ENCODE results near the gene ACACB.
"Not testable (repeated sequence)": the region's sequence is repeated elsewhere in the genome, so short reads cannot be mapped to it uniquely, and the experiment has no call there.

Gene ACACB

DNA sequence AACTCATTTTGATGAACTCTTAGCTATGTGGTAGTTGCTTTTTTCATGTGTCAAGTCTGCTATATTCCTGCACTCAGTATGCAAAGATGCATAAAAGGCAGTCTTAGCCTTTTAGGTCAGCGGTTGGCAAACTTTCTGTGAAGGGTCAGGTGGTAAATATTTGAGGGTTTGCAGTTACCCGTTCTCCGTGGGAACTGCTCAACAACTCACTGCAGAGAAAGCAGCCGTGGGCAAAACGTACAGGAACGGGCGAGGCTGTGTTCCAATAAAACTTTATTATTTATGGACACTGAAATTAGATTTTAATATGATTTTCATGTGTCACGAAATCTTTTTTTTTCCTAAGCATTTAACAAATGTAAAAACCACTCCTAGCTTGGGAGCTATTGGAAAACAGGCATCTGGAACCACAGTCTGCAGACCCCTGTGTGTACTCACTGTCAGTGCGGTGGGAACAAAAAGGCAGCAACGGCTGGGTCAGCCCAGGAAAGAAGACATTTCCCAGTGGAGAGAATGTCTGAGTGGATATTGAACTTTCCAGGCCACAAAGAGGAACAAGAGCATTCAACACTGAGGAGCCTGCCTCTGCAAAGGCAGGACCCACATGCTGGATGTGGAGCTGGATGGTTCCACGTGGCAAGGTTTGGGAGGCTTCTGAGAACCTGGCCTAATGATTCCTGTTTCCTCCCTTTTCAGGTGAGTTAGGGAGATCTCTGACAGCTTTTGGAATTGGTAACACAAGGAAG is 3.5 kb upstream of the ACACB start:
- DNase-seq = no peak

DNA sequence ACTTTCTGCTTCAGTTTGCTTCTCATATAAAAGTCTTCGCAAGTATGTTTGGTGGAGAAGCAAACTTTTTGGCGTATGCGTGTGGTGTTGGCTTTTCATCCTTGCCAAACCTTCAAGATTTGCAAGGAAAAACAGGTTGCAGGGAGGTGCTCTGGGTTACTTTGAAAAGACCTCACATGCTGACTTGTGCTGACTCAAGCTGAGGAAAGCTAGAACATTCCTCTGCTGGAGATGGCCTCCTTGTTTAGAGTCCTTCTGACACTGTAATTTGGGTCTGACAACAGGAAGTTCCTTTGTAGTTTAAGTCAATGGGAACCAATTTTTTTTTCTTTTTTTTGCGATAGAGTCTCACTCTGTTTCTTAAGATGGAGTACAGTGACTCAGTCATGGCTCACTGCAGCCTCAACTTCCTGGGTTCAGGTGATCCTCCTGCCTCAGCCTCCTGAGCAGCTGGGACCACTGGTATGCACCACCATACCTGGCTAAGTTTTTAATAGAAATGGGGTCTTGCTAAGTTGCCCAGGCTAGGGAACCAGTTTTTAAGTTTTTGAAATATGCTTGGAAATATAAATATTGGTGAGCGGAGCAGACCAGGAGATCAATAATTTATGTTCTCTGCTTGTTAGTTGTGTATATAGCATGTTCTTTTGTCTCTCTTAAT is 2.6 kb upstream of the ACACB start:
- no peak for DNase-seq

DNA sequence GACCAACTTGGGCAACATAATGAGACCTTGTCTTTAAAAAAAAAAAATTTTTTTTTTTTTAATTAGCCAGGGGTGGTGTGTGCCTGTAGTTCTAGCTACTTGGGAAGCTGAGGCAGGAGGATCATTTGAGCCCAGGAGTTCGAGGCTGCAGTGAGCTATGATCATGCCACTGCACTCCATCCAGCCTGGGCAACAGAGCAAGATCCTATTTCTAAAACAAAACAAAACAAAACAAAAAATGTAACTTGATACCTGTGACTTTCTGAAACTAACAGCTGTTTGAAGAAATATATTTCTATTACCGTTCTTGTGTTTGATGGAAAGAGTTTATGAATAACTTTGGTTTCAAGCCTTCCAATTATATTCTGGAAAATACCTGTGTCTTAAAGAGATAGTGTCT is 1.7 kb upstream of the ACACB start:
- no peak for DNase-seq

DNA sequence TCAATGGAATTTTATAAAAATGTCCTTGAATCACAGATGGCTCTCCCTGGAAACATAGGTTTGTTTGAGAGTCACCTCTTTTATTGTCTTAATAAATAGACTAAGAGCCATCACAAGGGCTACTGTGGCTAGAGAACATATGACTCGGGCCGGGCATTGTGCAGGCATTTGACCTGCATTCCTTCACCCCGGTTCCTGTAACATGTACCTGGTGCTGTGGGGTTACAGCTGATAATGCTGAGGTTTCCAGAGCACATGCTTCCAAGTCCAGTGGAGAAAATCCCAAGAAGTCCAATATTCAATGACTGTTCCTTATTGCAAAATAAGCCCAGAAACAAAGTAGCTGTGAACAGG is 1.0 kb upstream of the ACACB start:
- DNase-seq = no peak

DNA sequence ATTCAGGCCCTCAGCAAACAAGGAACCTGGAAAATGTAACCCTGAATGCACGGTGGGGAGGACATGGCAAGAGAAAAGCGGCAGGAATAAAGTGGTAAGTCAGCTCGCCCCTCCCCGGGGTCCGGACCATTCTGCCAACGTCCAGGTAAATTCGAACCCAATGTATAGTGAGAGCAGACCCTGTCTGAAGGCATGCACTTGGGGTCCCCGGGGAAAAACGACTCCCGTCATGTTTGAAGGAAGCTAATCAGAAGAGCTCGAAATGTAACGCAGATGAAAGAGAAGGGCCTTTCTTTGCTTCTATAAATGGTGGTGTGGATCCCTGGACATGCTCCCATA is 193 bp downstream of the ACACB start:
- no peak for DNase-seq

DNA sequence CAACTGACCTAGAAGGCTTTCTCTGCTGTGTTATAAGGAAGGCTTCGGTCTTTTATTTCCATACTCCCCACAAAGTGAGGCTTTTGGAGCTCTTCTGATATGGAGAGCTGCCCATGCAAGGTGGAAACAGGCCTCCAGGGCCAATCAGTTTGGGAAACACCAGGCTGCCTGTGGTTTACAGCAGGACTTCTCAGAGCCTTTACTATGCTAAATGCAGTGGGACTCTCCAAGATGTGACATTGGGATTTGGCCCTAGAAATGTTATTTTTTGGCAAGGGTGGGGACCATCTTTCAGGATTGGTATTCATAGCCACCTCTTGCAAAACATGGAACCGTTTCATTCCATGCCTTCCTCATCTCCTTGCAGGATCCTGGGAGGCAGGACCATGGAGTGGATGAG is 3.7 kb downstream of the ACACB start:
- DNase-seq = no peak

DNA sequence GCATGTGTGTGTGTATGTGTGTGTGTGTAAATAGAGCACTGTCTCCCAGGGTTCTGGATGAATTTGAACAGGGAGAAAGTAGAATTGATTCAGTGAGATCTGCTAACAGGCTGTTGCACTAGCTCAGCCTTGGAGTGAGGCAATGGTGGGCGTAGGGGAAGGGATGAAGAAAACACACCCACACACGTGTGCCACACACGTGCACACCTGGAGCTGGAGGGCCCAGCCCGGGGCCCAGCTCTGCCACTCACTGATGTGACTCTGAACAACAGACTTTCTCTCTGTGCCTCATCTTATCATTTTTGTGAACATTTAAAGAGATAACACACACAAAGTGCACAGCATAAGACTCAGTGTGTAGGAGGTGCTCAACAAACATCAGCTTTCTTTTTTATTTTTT is 4.2 kb downstream of the ACACB start:
- no peak for DNase-seq

DNA sequence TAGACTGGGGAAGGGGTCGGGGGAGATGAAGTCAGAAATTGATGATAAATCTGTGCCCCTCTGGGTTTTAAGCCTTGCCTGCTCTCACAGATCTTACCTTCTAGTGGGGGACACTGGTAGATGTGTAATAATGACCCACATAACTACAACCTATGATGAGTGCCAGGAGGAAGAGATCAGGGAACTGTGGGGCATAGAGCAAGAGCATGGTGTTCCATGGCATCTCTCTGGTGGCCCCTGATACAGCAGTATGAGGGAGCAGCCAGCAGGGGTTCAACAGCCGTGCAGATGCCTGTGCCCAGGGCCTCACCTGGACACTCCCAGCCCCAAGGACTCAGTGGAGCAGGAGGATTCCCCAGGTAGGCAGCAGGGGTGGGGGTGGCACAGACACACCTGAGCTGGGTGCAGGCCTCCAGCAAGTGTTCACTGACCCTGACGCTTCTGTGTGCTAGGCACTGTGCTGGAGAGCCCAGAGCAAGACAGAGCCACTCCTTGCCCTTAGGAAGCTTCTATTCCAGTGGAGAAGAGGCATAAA is 5.0 kb downstream of the ACACB start:
- DNase-seq = no peak

DNA sequence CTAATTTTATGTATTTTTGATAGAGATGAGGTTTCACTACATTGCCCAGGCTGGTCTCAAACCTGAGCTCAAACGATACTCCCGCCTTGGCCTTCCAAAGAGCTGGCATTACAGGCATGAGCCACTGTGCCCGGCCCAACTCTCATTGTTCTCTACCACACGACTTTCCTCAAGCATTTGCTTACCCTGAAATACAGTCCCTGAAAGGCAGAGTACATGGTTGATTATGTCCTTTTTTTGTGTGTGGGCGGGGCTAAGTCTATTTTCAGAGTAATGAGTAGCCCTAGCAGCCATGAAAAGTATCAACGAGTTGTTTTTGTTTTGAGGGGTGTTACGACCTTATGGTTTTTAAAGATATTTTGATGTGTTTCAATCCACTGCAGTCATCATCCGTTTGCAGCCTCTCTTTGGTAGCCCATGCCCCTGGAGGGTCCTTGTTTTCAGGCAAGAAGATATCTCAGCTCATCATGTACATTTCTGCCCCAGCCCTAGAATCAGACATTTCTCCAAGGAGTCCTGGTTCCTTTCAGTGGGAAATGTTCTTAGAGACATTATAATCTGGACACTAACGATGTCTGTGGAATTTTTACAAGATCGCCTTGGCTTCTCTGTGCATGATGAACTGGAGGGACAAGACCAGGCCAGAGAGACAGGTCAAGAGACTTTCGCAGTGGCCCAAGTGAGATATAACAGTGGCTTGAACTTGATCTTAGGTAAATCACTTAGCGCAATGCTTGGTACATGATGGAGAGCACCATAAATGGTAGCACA is 8.7 kb downstream of the ACACB start:
- DNase-seq = no peak

DNA sequence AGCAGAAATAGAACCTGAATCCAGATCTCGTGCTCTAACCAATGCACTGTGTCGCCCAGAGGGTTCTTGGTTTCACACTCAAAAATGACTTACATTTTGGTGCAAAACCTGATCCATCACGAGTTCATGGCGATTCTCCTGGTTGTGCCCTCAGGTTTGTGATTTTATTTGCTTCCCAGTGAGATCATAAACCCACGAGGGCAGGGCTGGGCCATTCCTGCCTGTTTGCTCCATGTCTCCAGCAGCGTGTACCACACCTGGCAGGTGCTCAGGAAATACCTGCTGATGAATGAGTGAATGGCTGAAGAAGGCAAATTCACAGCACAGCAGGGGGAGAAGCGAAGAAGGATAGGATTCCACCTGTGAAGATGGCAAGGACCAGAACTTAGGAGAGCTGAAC is 9.4 kb downstream of the ACACB start:
- no peak for DNase-seq

DNA sequence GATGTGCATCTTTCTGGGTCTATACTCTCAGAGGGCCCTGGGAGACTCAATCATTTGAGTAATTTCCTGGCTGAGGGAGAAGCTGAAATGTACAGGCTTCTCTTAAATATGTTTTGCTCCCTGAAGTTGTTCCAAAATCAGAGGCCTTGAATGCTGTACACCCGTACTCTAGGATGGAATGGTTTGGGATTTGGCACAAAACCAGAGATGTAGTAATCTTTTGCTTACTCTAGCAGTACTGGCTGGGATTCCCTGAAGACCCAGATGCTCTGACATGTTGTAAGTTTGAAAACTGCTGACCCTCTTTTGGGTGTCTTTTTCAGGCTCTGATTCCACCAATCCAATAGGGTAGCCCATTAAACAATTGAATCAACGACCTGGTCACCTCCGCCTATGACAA is 10.4 kb downstream of the ACACB start:
- no peak for DNase-seq

DNA sequence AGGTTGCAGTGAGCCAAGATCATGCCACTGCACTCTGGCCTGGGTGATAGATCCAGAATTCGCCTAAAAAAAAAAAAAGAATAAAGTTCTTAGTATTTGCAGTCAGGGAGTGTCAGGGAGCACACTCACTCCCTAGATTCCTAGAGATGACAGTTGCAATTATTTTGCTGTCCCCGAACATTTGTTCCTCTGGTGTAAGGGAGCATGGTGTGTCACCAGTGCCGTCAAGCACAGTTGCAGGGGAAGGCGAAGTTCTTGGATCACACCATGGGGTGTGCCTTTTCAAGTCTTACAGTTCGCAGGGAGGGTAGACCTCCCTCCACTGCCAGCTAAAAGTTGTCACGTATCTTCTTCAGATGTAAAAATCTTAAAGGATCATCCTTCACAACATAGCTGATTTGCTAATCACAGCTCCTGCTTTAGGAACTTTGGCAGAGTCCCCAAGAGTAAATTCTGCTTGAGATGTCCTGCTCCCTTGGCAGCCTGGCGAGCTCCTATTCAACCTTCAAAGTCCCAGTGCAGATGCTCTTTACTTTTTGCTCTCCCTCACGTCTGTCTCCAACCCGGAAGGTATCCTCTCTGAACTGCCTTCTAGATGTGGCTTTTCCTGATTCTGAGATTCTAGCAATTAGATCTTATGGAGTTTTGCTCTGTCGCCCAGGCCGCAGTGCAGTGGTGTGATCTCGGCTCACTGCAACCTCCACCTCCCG is 11.3 kb downstream of the ACACB start:
- no peak for DNase-seq

DNA sequence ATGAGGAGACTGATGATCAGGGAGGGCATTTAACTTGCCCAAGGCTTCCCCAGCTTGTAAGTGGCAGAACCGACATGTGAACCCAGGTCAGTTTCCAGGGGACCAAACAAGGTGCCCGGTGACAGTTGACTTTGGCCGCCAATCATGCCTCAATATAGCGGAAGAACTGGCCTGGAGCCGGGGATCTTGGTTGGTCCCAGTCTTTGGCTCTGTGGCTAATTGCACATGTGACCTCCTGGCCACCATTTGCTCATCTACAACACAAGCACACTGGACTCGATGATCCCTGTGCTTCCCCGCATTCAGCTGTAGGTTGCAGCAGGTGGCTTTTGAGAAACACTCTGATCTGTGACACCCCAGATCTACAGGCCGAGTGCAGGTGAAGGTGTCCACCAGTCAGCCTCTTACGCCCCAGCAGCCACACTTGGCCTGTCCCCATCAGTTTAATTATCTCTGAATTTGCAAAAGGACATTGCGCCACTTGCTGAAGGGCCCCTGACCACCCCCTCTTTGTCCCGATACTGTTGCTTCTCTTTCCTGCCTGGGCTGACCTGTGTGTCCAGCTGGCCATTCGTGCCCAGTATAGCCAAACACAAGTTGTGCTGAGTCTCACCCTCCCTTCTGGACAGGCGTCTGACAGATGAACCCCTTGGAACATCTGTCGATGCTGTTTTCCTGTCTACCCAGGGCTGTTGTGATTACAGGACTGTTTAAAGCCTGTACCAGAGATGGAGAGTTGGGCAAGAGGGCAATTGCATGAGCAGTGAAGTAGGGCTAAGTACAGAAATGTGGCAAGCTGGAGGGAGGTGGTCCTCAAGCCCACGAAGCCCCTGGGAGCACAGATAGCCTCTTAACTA is 14.1 kb downstream of the ACACB start:
- DNase-seq = no peak

DNA sequence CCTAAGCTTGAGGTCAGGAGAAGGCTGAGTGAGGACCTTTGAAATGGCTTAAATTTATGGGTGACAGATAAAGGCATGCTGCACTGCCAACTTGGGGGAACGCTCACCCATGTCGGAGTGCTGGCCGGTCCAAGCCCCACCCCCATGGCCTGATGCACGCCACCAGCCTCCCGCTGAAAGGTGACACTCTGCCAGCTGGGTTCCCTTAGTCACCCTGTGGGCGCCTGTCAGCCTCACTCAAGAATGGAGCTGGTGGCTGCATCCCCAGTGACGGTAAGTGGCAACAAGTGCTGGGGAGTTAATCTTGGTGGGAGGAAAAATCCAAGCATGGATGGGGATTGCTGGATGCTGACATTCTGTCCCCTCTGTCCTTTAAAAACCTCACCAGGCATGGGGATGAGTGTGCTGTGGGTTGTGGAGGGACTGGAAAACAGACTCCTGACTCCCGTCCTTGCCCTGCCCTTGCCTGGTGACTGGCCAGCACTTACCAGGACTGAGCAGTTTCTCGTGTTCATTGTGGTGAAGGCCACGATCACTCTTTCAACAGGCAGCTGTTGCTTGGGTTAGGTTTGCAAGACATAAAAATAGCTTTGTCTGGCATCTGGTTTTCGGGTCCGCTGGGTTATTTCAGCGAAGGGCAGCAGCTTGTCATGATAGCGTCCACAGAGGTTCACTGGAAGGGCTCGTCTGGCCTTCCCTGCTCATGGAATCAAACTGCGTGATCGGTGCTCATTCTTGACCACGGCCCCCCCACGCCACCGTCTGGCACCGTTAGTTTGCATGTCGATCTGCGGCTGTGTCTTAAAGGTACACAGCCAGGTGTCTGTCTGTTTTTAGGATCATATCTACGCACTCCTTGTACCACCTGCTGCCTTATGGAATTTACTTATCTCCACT is 15.0 kb downstream of the ACACB start:
- DNase-seq = no peak

DNA sequence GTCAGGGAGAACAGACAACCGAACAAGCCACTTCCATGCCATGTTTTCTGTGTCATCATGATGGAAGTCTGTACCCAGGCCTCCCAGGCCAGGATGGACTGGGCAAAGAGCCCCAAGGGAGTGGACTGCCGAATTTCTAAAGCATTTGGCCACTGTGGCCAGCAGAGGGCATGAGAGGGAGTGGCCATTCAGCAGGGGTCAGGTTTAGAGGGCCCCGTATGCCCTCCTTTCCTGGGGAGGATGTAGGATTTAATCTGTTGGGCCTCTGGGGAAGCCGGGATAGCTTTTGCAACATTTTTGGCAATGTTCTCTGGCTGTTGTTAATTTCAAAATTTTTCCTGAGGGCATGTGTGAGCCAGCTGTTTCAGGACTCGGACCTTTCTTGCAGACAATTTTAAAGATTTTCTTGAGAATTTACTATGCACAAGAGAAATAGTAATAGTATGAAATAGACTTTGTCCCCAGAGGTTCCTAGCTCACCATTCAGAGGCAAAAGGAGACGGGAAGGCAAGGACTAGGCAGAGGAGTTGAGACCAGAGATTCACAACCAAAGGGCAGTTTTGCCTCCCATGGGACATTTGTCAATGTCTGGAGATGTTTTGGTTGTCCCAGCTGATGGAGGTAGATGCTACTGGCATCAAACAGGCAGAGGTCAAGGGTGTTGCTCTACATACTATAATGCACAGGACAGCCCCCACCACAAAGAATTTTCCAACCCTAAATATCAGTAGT is 18.0 kb downstream of the ACACB start:
- no peak for DNase-seq

DNA sequence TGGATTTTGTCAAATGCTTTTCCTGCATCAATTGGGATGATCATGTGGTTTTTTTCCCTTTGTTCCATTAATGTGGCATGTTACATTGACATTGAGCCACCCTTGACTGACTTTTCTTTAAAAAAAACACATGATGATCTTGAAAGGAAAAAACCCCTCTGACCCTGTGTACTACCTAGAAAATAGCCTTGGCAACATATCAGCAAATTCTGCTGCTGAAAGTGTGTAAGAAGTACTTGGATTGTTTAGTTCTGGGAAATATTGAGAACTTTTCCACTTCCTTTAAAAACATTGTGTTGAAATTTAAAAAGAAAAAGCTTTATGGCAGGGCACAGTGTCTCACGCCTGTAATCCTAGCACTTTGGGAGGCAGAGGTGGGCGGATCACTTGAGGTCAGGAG is 20.7 kb downstream of the ACACB start:
- no peak for DNase-seq

DNA sequence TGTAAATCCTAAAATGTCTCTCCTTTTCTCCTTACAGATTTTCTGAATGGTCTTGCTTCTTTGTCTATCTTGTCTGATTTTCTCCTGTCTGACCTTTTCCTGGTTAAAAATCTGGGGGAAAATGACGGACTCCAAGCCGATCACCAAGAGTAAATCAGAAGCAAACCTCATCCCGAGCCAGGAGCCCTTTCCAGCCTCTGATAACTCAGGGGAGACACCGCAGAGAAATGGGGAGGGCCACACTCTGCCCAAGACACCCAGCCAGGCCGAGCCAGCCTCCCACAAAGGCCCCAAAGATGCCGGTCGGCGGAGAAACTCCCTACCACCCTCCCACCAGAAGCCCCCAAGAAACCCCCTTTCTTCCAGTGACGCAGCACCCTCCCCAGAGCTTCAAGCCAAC is 23.0 kb downstream of the ACACB start:
- DNase-seq = no peak

DNA sequence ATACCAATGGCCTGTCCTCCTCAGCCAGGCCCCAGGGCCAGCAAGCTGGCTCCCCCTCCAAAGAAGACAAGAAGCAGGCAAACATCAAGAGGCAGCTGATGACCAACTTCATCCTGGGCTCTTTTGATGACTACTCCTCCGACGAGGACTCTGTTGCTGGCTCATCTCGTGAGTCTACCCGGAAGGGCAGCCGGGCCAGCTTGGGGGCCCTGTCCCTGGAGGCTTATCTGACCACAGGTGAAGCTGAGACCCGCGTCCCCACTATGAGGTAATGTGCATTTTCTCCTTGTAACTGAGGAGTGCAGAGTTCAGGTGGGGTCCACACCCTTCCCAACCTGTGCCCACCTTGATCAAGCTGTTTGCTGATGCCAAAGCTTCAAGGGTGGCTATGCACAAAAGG is 23.4 kb downstream of the ACACB start:
- no peak for DNase-seq

DNA sequence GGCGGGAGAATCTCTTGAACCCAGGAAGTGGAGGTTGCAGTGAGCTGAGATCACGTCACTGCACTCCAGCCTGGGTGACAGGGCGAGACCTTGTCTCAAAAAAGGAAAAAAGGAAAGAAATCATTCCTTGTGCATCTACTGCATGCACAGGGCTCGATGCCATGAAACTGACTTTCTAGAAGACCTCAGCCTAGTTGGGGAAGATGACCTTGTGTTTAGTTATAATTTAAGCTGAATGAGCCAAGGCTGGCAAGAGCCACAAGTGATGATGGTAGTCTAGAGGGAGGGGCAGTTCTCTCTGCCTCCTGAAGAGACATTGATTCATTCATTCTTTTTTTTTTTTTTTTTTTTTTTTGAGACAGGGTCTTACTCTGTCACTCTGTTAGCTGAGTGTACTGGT is 24.2 kb downstream of the ACACB start:
- no peak for DNase-seq

DNA sequence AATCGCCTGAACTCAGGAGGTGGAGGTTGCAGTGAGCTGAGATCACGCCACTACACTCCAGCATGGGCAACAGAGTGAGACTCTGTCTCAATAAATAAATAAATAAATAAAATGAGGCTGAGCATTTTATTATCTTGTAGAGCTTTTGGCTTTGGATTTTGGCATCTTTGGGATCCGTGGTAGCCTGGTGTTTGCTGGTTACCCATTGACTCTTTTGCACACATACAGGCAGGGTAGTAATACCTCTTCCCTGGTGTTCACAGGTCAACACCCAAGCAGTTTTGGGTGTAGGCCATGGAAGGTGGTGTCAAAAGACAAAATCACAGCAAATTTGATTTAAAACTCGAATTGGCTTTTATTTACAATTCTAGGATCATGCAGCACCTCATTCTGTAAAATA is 27.8 kb downstream of the ACACB start:
- DNase-seq = no peak

DNA sequence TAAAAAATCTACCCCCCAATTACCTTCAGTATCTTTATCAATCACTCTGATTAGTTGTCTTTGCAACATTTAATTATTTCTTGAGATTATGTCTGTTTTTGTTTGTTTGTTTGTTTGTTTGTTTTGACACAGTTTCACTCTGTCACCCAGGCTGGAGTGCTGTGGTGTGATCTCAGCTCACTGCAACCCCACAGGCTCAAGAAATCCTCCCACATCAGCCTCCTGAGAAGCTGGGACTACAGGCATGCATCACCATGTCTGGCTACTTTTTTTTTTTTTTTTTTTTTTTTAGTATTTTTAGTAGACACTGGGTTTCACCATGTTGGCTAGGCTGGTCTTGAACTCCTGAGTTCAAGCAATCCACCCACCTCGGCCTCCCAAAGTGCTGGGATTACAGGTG is 30.7 kb downstream of the ACACB start:
- DNase-seq = not testable (repeated sequence)
